Testis (tissue), 2 donors: ENCODE data around the gene TLR1.
"Not testable (repeated sequence)": the region's sequence is repeated elsewhere in the genome, so short reads cannot be mapped to it uniquely, and the experiment has no call there.

ENCODE experiments used
- CTCF ChIP-seq, 3 experiments: fragments of 450-650 bp in 2 of 3; fragments of 200-600 bp in 1 of 3; sonication (generic) in 1 of 3; IDR thresholded peaks; one replicate each; pipeline ENCODE4 v1.5.1; 2016 to 2019; ENCODE audit warnings: antibody characterized with exemption in 3 of 3, mild to moderate bottlenecking in 2 of 3, moderate library complexity in 1 of 3
- POLR2A ChIP-seq: fragments of 450-650 bp; IDR thresholded peaks from one replicate; pipeline ENCODE4 v1.6.1; 2017; ENCODE audit warnings: antibody characterized with exemption, mild to moderate bottlenecking, moderate library complexity

- not testable (repeated sequence) for TF ChIP-seq CTCF (IDR thresholded peaks at IDR 0.05); POLR2A
Measured at GRCh38 chr4:38770281-38770680, 34.3 kb downstream of the TLR1 start.
